ENCODE data around the gene STK39.
"Not testable (repeated sequence)": the region's sequence is repeated elsewhere in the genome, so short reads cannot be mapped to it uniquely, and the experiment has no call there.

Gene STK39

GRCh38 chr2:168059758-168060157 is 187.6 kb downstream of the STK39 start:
- in situ Hi-C loops (cut with HindIII; ENCODE audit: low sequenced_read_pairs): no loop called here

DNA sequence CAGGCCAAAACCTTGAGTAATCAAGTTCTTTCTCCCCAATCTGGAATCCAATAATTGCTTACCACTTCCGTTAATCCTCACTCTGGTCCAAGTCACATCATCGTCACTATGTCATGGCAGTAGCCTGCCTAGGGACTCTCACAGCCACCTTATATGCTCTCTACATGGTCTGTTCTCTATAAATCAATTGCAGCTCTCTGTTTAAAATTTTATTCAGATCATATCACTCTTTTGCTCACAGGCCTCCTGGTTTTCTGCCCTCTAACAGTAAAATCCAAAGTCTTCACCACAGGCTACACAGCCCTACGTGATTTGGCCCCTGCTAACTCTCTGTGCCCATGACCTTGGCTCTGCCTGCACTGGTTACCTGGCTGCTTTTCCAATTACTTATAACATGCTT is 188.7 kb downstream of the STK39 start:
- in situ Hi-C loops (cut with HindIII; ENCODE audit: low sequenced_read_pairs): no loop called here

GRCh38 chr2:168056242-168056787 is 191.1 kb downstream of the STK39 start:
- in situ Hi-C loops (cut with HindIII; ENCODE audit: low sequenced_read_pairs): no loop called here

DNA sequence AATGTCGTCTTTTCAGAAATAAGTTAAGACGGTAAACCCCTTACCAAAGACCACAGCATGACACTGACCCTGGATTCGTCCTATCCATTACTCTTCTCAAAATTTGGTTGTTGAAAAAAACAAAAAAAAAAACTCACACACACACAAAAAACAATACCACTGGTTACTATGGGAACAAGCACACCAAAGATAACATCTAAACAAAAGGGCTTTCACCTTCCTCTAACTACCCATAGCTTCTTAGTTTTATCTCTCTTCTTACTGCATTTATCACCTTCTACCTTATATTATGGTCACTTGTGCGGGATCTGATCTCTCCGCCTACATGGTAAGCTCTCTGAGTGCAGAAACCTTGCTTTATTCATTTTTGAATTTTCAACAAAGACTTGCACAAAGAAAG is 192.7 kb downstream of the STK39 start:
- in situ Hi-C loops (cut with HindIII; ENCODE audit: low sequenced_read_pairs): loop anchor here (5.0 kb wide), 1 partner anchor 57 kb away; no protein-coding TSS in a partner anchor

DNA sequence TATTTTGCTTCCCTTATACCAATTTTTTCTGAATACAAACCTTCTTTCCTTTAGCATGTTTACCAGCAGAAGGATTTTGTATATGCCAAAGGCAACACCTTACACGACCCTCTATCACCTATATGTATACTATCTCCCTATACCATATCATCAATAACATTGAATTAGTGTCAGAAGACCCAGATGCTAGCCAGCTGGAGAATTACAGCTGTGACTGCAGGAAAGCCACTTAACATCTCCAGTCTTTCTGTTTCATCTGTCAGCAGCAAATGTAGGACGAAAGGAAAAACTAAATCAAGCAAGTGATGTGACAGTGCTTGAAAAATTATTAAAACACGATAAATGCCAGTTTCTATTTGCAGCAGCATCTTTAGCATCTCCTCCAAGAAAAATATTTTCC is 193.7 kb downstream of the STK39 start:
- in situ Hi-C loops (cut with HindIII; ENCODE audit: low sequenced_read_pairs): loop anchor here (5.0 kb wide), 1 partner anchor 56 kb away; no protein-coding TSS in a partner anchor

- in situ Hi-C loops (cut with HindIII; ENCODE audit: low sequenced_read_pairs): loop anchor here (5.0 kb wide), 1 partner anchor 55 kb away; no protein-coding TSS in a partner anchor
These were observed 194.6 kb downstream of the STK39 start for GRCh38 chr2:168052773-168053172.

GRCh38 chr2:168050377-168050776 is 197.0 kb downstream of the STK39 start:
- in situ Hi-C loops (cut with HindIII; ENCODE audit: low sequenced_read_pairs): loop anchor here (5.0 kb wide), 1 partner anchor 53 kb away; no protein-coding TSS in a partner anchor

GRCh38 chr2:168049609-168050008 is 197.8 kb downstream of the STK39 start:
- in situ Hi-C loops (cut with HindIII; ENCODE audit: low sequenced_read_pairs): loop anchor here (5.0 kb wide), 1 partner anchor 52 kb away; no protein-coding TSS in a partner anchor

- in situ Hi-C loops (cut with HindIII; ENCODE audit: low sequenced_read_pairs): no loop called here
These were observed 200.2 kb downstream of the STK39 start for GRCh38 chr2:168047091-168047690.

DNA sequence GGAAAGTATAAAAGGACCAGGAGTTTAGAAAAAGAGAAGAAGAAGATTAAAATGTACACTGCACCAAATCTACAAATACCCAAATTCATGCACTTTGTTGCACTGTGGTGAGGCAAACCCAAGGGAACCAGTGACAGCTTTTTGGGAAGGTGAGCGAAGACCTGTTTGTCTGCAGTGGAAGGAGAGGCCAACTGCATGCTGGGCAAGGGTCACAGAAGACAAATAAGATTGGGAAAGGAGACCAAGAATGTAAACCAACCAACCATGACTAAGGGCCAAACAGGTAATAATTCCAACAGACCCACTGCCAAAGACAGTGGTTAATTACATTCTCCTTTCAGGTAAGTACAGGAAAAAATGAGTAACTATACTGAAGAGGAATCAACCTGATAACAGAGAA is 202.8 kb downstream of the STK39 start:
- in situ Hi-C loops (cut with HindIII; ENCODE audit: low sequenced_read_pairs): no loop called here

GRCh38 chr2:168044176-168044575 is 203.2 kb downstream of the STK39 start:
- in situ Hi-C loops (cut with HindIII; ENCODE audit: low sequenced_read_pairs): no loop called here

- in situ Hi-C loops (cut with HindIII; ENCODE audit: low sequenced_read_pairs): not testable (repeated sequence)
These were observed 205.1 kb downstream of the STK39 start for GRCh38 chr2:168042127-168042824.

- in situ Hi-C loops (cut with HindIII; ENCODE audit: low sequenced_read_pairs): no loop called here
These were observed 207.5 kb downstream of the STK39 start for GRCh38 chr2:168039881-168040280.

- in situ Hi-C loops (cut with HindIII; ENCODE audit: low sequenced_read_pairs): no loop called here
These were observed 209.6 kb downstream of the STK39 start for GRCh38 chr2:168037778-168038177.

DNA sequence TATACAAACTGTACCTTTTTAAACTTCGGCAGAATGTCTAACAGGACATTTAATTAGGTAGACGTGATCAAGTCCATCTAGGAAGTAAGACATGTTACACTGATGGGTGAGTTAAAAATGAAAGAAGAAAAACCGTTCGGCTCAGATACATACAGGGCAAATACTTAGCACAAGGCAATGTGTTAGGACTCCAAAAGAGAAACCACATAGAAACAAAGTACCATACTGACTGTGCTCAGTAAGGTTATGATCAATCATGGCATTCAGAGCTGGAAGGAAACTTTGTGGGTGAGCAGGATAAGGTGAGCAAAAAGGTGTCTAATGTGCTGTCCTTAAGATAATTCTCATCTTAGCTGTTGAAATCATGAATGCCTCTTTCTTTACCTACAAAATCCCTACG is 211.9 kb downstream of the STK39 start:
- in situ Hi-C loops (cut with HindIII; ENCODE audit: low sequenced_read_pairs): no loop called here

GRCh38 chr2:168034616-168035015 is 212.8 kb downstream of the STK39 start:
- in situ Hi-C loops (cut with HindIII; ENCODE audit: low sequenced_read_pairs): no loop called here

GRCh38 chr2:168033966-168034365 is 213.4 kb downstream of the STK39 start:
- in situ Hi-C loops (cut with HindIII; ENCODE audit: low sequenced_read_pairs): no loop called here

GRCh38 chr2:168032091-168032490 is 215.3 kb downstream of the STK39 start:
- in situ Hi-C loops (cut with HindIII; ENCODE audit: low sequenced_read_pairs): no loop called here

DNA sequence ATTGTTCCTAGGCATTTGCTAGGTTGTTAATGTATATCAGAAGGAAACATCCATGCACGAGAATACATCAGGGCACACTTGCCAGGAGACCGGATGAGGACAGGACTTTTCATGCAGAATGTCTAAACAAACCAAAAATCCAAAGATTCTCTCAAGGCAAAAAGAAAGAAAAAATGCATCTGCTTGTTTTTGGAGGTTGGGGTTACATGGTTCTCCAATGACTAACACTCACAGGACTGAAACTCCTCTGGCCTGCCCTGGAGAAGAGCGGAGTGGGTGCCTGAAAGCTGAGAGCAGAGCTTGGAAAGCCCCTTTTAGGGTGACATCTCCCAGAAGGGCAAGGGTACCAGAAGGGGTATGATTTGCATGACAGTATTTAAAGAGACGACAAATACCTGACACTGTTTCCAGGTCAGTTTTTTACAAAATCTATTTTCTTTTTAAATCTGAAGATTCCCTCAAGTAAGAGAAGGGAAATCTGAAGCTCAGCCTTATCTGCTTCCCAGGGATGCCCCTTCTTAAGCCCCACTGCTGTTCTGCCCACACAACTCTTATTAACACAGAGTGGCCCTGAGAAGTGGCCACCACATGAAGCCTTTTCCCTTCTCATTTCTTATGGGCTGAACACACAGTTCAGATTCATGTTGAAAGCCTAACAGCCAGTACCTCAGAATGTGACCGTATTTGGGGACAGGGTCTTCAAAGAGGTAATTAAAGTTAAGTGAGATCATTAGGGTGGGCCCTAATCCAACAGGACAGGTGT is 216.4 kb downstream of the STK39 start:
- in situ Hi-C loops (cut with HindIII; ENCODE audit: low sequenced_read_pairs): no loop called here

DNA sequence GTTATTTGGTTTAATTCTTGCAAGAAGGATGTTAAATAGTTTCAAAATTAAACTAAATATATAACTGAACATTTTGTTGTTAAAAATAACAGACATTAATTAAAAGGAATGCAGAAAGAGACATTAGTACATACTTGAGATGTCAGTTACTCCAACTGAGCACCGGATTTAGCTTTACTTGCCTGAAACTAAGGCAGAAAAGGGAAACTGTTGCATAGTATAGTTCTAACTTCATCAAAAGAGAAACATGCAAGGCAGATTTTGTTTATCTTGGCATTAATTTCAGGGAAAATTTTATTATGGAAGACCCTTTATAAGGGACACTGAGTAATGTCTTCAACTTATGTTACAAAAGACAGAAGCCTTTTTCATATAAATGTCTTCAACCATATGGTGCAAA is 218.3 kb downstream of the STK39 start:
- in situ Hi-C loops (cut with HindIII; ENCODE audit: low sequenced_read_pairs): no loop called here

DNA sequence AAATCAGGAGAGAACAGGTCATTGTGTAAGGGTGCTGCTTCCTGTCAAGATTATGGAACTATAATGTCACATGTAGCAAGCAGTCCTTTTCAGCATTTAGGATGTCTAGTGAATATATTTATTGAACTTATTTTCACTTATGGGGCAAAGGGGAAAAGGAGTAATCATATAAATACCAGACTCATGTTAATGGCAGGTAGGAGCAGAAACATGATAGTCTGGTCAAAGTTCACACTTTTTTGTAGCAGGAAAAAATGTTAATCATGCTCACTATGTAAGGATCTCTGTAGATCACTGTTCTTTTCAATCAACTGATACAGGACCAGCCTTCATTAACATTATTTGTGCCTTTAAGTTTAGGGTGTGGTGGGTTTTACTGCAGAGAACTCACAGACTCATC is 219.0 kb downstream of the STK39 start:
- in situ Hi-C loops (cut with HindIII; ENCODE audit: low sequenced_read_pairs): no loop called here

All from endothelial cell of hepatic sinusoid (primary cell).